GM21526 (cell line): Measurements from ENCODE around the gene TRDN.
"Not testable (repeated sequence)": the region's sequence is repeated elsewhere in the genome, so short reads cannot be mapped to it uniquely, and the experiment has no call there.

Experiments
- ATAC-seq: cut with Tn5 transposase; IDR thresholded peaks from one replicate; pipeline ENCODE4 v1.9.1; 2021; ENCODE audit warnings: moderate library complexity; ENCODE audit not compliant: unreplicated experiment, low FRiP score

The TRDN gene

DNA sequence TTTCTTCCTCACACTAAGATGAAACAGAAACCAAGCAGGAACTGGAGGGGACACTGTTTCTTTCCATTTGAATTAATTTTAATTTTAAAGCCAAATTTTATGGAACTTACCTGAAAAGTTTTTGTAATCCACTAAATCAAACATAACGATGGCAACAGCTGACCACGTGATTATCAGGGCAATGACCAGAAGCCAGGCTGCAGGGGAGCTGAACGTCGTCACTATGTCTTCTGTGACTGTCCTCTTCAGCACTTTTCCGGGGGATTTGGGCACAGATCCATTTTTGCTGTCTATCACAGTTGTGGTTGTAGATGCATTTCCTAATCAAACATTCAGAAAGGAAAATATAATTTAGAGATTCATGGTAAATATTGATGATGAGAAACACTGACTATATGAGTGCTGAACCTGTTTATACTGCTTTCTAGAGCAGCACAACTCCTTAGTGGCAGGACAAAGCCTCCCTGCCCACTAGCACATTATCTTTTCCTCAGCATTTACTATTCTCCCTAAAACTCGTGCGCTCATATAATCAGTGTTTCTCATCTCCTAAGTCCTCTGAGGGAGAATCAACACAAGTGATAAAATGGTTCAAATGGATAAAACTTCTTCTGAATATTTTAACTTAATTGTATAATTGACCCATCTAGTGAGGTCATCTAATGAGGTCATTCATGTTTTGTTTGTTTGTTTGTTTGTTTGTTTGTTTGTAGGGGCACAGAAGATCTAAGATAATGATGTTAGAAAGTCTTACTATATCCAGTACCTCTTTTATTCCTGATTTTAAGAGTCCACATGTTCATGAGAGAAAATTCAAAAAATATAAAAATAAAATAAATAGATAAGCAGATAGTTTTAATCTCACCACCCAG is 65.7 kb downstream of the TRDN start:
- no peak for ATAC-seq

DNA sequence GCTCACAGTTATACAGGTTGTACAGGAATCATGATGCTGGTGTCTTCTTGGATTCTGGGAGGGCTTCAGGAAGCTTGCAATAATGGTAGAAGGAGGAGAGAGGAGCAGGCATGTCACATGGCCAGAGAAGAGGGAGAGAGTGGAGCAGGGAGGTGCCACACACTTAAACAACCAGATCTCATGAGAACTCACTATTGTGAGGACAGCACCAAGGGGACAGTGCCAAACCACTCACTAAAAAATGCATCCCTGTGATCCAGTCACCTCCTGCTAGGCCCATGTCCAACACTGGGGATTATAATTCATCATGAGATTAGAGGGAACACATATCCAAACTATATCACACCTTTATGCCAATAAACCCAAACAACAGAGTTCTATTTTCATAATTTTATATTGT is 67.2 kb downstream of the TRDN start:
- ATAC-seq: no peak

DNA sequence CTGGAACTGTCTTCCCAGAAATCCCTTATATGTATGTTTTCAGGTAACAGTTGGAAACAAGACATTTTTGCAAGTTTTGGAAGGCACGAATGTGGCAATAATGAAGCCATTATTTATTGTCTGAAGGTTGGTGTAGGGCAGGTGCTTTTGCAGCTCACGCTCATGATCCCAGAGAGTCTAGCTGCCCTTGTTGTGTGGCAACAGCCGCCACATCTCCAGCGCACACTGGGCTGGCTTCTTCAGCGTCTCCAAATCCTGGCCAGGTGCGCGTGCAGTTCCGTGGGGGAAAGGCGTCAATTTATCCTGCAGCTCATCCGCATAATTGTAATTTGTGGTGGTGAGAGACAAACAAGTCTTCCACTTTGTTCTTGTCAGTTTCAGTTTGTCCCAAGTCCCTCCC is 71.2 kb downstream of the TRDN start:
- no peak for ATAC-seq

DNA sequence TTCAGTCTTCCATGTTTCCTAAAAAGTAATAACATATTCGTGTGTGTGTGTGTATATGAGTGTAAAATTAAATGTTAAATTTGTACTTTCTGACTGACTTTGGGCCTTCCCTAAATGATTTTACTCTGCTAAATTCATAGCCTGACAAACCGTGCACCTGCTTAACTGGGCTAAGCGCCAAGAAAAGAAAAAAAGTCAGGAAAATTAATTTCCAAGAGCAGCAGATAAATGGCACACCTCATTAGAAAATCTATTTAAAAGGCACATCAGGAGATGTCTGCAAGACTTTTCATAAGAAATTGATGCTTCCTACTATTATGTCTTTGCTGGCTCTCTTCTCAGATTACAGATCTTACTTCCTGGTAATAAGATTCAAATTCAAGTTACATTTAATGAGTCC is 72.4 kb downstream of the TRDN start:
- ATAC-seq: no peak

DNA sequence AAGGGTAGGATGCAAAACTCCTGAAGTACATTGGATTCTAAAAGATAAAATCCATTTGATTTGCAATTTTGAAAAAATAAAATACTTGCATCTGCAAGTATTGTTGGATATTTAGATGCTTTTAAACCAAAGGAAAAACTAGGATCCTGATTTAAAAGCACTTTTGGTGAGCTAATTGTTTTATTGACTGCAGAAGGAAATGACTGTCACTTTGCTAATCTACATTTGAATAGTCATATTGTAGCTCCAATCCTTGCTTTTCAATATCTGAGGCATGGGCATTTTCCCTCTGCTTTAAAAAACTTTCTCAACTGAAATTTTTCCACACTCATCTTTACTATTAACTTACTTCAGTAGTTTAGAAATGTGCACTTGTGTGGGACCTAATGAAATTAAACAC is 74.1 kb downstream of the TRDN start:
- no peak for ATAC-seq

DNA sequence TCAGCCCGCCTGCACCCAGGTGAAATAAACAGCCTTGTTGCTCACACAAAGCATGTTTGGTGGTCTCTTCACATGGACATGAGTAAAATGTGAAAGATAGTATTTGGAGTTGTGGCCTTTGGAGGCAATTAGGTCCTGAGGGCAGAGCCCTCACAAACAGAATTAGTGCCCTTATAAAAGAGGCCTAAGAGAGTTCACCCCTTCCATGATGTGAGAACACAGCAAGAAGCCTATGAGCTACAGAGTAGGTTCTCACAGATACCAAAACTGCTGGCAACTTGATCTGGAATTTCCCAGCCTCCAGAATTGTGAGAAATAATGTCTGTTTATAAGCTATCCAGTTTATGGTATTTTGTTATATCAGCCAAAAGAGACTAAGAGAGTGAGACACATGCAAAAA is 74.5 kb downstream of the TRDN start:
- ATAC-seq: no peak

DNA sequence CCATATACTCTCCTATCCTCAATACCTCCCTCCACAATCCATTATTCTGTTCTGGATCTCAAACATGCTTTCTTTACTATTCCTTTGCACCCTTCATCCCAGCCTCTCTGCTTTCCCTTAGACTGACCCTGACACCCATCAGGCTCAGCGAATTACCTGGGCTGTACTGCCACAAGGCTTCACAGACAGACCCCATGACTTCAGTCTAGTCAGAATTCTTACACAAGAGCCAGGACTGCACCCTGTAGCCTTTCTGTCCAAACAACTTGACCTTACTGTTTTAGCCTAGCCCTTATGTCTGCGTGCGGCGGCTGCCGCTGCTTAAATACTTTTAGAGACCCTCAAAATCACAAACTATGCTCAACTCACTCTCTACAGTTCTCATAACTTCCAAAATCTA is 76.9 kb downstream of the TRDN start:
- not testable (repeated sequence) for ATAC-seq

DNA sequence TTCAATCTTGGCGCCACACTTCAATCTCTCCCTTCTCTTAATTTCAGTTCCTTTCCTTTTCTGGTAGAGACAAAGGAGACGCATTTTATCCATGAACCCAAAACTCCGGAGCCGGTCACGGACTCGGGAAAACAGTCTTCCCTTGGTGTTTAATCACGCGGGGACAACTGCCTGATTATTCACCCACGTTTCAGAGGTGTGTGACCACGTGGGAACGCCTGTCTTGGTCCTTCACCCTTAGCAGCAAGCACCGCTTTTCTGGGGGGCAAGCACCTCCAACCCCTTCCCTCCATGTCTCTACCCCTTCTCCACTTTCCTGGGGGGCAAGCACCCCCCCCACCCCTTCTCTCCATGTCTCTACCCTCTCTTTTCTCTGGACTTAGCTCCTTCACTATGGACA is 79.3 kb downstream of the TRDN start:
- ATAC-seq: not testable (repeated sequence)

DNA sequence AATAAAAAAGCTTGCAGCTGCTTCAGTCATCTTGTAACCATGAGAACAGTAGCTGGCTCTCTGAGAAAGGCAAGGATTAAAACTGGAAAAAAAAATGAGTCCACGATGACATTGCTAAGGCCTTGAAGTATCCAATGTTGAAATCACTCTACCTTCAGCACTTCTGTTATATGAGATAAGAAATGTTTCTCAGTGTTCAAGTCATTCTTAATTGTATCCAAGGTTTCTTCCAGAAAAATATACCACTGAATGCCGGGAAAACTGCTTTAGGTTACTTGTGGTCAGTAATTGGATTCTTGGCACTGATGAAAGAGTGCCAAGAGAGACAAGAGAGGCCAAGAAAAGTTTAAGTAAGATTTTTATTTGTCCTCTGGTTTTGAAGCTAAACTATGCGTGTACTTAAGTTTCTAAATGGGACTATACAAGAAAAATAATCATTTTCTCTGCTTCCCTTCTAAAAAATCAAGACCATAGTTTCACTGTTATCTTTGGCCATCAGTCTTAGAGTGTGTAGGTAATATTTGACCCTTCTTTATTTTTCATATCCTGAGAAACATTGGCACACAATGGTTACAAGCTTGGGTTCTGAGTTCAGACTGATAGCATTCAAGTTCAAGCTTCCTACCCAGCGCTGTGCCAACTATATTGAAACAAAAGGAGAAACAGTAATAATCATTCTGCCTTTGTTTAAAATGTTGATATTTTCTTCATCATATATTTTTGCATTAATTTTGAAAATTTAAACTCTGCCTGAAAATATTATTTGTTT is 84.6 kb downstream of the TRDN start:
- no peak for ATAC-seq

DNA sequence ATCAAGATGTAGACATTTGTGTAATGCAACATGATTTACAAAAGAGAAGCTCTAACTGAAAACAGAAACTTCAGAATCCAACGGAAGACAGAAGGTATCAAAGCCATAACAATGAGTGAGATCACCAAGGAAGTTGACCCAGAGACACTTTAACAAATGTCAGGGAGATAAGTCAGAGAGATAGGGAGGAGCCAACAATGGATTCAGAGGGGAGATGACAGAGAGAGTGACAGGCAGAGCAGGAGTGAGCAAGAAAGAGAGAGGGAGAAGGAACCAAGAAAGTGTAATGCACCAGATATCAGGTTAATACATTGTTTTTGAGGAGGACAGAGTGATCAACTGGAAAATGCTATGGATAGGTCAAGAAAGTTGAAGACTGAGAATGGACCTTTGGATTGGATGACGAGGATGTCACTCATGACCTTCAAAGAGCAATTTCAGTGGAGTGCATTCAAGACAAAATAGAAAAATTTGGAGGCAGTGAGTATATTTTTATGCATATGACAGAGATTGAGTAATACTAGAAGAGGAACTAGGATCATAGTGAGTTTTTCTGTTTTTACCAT is 86.6 kb downstream of the TRDN start:
- no peak for ATAC-seq

DNA sequence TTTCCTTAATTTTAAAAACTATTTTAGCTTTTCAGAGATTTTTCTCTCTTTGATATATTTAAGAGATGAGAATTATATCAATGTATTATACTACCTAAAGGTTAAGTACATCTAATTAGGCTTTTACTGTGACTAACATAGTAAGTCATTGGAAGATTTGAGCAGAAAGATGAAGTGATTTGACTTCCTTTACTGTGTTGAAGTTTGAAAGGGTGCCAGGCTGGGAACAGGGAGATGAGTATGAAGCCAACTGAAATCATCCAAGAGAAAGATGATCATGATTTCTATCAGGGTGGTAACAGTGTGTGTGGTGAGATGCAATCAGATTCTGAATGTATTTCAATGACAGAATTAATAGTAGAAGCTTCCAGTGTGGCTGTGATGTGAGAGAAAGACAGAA is 87.3 kb downstream of the TRDN start:
- ATAC-seq: no peak

DNA sequence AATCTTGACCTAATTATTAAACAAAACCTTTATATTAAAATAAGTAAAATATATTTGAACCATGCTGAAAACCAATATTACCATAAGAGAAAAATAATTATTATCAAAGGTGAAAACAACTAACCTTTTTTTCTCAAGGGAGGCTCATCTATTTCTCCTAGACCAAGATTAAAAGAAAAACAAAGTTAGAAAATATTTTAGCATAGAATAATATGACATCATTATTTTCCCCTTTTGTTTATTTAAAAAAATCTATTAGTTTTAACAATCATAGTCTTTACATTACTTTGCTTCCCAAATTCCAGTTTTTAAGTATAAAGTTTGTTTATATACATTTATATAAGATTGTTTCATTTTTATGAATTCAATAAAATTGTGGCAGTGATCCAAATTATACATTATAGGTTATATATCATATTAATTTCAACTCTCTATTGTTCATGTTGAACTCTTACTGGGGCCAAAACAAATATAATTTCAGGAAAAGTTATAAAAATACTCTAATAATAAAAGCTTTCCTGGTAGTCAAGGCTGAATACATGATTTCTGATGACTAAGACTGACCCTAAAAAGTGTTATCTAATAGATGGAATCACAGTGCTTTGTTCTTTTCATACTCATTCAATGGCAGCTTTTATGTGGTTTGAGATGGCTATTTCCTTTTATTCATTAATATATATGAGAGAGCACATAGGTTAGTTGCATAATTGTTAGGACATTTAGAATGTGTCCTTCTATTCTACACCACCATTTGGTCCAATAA is 89.4 kb downstream of the TRDN start:
- ATAC-seq: no peak

DNA sequence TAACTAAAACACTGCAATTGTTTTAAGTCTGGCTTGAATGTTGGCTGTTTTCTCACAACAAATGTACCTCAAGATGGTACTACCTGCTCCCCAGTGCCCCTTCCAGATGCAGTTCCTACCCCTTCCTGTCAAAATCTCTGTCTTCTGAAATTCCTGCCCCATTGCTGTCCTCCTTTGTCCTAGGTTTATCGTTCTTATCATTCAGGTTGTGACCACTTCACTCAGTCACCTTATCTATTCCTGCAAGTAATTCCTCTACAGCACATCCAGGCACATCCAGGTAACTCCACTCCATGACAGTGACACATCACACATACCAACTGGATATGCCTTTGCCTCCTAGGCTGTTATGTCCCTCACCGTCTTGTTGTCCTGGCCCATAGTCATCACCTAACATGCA is 90.2 kb downstream of the TRDN start:
- ATAC-seq: no peak

DNA sequence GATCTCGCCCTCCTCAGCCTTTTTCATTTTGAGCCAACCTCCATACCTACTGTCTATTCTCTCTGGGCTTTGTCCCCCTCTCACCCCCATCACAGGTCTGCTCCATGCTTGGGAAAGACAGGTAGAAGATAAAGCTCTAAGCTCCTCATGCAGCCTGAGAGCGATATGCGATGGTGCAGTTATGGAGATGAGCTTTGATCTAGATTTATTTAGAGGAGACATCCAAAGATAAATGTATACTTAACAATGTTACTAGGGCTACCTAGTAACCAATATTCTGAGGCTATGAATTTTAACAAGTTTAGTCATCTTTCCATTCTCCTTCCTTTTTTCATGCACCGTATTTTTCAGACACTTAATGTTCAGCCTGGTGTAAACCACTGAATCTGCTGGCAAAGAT is 95.3 kb downstream of the TRDN start:
- no peak for ATAC-seq

DNA sequence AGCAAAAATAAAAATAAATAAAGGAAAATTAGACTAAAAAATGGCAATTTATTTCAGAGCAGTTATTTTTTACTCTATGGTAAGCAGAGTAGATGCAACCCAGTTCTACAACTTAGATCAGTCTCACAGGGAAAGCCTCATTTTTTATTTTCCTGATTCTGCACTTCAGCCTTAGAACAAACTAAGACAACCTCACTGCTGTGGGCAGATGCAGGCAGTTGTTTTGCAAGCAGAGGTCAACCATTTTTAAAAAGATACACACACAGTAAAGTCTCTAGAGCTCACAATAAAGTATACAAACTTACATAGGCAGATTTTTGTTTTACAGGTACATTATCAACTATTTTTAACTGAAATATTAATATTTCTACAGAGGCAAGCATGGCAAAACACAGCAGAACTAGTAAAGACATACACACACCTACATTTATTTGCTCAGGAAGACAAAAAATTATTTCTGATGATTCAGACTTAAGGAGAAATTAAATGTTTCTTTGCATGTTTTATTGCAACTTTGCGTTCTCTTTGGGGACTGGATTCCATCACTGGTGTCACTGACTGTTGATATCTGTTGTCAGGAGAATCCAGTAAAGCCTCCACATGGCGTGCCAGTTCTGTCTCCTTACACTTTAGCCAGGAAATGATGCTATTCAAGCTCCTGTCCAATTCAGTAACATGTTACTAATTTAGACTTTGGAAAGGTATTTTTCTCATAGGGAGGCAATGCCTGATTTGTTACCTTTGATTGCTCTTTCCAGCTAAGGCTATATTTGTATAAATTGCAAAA is 102.7 kb downstream of the TRDN start:
- no peak for ATAC-seq

DNA sequence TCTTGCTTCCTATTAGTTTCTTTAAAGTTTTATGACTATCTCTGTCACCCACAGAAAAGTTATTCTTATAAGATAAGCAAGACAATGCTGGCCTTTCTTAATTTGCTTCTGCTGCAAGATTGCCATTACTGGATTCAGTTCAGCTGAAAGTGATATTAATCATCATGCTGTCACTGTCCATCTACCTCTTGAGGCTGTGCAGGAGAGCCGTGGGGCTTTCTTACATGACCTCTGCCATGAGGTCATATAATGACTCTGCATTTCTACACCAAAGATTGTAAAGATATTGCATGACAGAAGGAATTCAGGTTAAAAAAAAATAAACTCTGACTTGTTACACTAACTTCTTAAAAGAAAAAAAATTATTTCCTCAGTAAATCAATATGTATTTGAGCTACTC is 106.9 kb downstream of the TRDN start:
- no peak for ATAC-seq

DNA sequence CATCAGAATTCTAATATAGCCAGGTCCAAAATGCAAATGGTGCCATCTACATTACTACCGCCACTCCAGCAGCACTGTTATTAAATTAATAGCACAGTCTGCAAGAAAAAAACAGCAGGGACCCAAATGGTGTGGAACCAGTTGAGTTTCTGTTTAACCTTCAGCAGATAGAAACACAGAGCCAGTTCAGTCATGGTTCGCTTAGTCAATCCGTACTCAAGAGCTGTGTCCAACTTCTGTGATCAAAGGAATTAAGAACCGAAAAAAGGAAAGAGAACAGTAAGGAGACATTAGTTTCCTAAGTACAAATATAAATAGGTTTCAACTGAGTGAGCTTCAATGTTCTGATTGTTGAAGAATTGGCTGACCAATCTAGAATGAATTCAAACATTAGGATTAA is 107.7 kb downstream of the TRDN start:
- ATAC-seq: no peak

DNA sequence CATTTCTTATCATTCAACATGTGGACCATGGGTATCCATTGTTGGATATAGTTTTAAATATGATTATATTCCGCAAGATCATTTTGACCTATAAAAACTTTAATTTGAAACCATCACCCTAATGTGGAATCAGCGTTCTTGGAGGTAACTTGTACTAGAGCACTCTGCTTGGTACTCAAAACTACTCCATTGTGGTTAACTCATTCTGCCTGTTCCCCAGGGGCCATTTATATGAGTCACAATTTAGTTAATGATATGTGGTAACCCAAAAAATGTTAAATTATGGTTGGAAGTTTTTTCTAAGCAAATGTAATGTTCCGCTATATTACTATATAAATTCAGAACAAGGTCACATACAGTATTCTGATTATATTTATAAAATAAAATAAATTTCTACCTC is 109.3 kb downstream of the TRDN start:
- ATAC-seq: no peak

DNA sequence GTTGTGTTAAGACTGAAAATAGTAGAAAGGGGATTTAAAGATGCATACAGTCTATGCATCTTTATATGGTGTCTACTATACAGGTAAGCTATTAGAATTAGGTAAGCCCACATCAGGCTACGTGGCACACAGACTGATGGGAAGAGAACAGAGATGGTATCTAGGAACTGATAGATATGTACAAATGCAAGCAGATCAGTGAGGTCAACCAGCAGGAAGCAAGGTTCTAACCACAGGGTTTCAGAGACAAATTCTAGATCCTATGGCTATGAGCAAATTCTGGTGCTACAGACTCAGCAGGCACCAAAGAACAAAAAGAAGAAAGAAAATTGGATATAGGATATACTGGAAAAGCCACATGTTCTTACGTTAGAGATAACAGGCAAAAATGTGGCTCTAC is 110.6 kb downstream of the TRDN start:
- no peak for ATAC-seq

DNA sequence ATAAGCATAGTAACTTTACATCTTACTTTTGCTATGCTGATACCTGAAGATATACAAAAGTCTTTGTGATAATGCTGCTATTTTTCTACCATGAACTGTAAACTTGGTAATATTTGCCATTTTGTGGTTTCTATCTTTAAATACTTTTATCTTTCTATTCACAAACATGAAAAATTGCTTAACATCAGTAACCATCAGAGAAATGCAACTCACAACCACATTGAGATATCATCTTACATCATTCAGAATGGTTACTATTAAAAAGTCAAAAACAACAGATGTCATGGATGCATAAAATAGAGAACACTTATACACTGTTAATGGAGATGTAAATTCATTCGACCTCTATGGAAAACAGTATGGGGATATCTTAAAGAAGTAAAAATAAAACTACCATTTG is 112.0 kb downstream of the TRDN start:
- no peak for ATAC-seq
